ENCODE data around the gene AGA.

Gene AGA

DNA sequence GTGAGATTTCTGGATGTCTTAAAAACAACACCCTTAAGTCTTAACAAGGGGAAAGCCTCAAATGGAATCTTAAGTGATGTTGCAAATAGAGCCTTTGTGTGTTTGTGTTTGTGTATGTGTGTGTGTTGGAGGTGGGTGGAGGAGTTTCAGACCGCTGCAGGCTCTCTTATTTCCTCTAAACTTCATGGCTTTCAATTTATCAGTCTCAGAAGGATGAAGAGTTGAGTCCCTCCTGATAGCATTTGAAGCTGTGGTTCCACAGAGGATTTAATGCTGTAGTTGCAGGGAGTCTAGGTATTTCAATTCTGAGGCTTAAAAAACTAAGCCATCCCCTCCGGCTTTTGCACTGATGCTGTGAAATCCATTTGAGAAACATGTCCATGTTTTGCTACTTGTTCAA lies 4.3 kb upstream of the AGA start:
- no peak for DNase-seq

DNA sequence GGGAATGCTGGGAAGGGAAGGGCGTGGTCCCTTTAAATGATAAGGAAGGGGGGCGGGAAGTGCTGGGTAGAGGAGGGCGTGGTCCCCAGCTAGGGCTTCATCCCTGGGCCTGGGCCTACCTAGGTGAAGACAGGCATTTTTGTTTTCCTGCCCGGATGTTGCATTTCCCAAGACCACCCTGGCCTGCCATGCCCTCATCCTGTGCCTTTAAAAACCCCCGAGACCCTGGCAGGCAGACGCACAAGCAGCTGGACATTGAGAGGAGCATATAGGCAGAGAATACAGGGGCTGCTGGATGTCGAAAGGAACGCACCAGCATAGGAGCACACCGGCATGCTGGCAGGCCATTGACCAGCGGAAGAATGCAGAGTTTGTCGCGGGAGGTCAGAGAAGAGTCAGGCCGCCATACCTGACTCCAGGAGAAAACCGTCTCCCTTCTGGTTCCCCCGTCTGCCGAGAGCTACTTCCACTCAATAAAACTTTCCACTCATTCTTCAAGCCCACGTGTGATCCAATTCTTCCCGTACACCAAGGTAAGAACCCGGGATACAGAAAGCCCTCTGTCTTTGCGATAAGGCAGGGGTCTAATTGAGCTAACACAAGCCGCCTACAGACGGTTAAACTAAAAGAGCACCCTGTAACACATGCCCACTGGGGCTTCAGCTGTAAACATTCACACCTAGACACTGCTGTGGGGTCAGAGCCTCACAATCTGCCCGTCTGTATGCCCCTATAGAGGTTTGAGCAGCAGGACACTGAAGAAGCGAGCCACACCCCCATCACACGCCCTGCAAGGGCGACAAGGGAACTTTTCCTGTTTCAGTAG lies 2.9 kb upstream of the AGA start:
- no peak for DNase-seq

DNA sequence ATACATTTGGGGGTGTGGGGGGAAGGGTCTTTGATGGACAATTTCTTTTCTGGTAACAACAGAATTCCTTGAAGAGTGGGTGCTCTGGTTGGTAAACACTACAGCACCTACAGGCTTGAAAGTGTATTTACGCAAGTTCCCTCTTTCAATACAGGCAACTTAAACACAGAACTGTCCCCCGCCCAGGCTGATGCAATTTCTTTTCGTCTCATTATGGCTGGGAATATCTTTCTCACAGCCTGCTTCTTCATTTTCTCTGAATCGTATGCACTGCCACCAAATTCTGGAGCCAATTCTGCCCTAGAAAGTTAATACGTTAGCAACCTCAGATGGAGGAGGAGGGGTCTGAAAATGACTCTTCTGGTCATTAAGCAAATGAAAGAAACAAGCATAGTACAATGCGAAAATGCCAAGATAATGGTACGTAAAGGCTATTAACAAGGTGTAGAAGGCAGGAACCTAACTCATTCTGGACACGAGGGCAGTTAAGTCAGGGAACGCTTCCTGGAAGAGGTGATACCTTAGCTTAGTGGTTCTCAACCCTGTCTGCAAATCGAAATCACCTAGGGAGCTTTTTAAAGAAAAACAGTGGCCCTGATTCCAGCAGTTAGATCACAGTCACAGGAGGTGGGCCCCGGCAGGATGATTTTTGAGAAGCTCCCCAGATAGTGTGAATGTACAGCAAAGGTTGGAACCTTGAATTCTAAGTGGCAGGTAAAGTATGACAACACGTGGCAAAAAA lies 1.0 kb downstream of the AGA start:
- DNase-seq: no peak

DNA sequence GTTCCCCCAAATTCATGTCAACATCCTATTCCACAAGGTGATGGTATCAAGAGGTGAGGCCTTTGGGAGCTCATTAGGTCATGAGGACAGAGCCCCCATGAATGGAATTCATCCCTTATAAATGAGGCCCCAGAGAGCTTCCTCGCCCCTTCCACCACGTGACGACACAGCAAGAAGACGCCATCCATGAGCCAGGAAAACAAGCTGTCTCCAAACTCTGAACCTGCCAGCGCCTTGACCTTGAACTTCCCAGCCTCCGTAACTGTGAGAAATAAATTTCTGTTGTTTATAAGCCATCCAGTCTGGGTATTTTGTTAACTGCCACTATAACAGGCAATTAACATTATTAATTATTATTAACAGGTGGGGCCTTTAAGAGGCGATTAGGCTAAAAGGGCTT lies 5.8 kb downstream of the AGA start:
- DNase-seq: no peak

DNA sequence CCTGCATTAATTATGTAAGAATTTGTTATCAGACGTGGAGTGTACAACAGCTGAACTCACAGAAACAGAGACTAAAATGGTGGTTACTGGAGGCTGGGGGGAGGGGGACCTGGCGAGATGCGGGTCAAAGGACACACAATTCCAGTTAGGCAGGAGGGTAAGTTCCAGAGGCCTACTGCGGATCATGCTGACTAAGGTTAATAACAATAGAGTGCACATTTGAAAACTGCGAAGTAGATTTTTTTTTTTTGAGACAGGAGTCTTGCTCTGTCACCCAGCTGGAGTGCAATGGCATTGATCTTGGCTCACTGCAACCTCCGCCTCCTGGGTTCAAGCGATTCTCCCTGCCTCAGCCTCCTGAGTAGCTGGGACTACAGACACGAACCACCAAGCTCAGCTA lies 7.6 kb downstream of the AGA start:
- DNase-seq: no peak

DNA sequence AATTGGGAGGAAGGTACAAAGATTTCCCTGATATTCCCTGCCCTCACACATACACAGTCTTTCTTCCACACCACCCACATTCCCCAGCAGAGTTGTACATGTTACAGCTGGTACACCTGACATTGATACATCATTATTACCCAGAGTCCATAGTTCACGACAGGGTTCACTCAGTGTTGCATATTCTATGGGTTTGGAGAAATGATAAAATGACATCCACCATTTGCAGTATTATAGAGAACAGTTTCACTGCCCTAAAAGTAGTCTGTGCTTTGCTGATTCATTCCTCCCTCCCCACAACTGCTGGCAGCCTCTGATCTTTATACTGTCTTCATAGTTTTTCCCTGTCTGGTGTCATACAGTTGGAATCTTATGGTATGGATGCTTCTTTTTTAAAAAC lies 15.0 kb downstream of the AGA start:
- DNase-seq: no peak

DNA sequence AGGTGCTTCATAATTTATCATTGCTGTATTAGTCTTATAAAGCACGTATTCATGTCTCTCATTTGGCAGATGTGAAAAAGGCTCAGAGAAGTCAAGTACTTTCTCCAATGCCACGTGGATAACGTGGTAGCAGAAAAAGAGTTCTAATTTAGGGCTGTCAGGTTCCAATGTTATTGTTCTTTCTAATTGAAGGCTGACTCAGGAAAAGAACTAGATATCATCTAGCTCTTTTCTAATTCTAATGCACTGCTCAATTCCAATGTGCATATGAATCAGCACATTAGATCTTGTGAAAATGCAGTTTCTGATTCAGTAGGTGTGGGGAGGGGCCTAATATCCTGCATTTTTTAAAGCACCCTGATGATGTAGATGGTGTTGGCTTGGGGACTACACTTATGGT lies 22.8 kb downstream of the AGA start:
- no peak for DNase-seq

DNA sequence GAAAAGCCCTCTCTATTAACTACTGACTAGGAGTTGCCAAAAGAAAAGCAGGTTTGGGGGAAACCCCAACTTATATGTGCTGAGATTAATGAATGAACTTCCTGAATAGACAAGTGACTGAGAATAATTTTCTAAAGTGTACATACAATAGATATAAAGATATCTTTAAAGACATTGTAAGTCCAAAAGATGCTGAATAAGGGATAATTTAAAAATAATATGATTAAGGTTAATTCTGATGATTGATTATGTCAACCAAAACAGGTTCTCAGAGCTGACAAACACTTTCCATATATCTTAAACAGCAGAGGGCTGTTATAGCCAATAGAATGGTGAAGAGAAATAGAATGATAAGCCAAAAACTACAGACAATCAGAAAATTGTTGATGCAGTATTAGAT lies 28.6 kb downstream of the AGA start:
- no peak for DNase-seq

DNA sequence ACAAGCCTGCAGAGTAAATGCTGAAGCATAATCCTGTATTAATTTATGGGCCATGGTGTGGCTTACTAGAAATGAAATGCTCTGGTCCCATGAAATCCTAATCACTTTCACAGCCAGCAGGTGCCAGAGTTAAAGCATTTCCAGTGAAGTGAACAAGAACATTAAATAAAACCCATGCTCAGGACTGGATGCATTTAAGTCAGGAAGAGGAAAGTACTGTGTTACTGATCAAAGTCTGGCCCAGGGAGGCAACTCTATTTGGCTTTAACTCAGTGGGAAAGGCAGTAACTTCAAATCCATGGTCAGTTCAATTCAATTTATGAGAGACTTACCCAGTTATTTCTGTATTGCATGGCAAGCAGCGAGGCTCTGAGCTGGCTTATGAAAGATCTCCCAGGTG lies 29.2 kb downstream of the AGA start:
- no peak for DNase-seq

DNA sequence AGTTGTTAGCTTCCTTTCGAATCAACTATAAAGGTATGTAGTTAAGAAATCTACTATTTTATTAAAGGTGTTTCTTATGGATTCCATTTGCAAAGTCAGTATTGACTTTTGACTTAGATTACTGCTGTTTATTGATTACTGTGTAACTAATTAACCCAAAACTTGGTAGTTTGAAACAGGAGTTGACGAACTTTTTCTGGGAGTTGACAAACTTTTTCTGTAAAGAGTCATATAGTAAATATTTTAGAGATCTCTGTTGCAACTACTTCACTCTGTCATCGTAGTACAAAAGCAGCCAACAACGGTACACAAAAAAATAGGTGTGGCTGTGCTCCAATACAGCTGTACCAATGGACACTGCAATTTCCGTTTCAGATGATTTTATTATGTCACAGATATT lies 30.2 kb downstream of the AGA start:
- no peak for DNase-seq

DNA sequence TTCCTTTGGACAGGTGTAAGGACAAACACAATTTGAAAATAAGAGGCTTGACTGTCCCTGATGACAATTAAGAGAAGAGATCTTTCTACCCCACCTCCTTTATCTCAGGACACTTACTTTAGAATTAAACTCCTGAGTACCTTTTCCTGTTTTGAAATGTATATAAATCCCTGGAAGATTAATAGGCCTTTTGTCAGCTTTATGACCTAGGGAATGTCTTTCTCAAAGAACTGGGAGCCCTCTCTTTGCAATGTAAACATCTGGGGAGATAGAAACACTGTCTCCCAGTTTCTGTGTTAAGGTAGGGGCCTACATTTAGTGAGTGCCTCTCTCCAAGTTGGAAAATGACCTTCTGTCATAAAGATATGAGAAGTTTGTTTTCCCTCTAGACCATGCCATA lies 31.7 kb downstream of the AGA start:
- no peak for DNase-seq

DNA sequence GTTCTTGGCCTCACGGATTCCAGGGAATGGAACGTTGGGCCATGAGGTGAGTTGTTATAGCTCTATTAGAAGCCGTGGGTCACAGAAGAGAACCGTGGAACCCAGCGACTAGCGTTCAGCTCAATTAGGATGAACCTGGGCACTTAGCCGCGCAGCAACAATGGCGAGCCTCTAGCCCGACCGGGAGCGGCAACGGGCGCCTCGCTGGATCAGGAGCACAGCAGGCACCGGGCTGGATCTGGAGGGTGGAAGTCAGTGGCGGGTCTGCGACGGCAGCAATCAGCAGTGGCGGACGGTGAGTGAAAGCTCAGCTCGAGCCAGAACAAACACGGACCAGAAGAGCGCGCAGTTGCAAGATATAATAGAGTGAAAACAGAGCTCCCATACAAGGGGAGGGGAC lies 34.2 kb downstream of the AGA start:
- DNase-seq: no peak

DNA sequence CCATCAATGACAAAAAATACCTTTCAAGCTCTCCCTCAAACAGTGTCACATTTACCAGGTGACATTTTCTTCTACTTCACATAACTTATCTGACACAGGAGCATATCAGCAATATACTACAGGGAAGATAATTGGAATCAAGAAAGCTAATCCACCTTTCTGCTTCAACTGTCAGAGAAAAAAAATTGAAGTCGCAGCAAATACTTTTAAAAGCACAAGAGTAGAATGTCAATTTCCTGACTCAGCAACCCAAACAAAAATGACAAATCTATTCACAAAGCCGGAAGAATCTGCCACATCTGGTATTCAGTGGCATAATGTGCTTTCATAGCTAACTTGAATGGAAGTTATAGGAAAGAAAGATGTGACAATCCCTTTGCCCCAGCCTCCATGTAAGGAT lies 36.7 kb downstream of the AGA start:
- DNase-seq: no peak

DNA sequence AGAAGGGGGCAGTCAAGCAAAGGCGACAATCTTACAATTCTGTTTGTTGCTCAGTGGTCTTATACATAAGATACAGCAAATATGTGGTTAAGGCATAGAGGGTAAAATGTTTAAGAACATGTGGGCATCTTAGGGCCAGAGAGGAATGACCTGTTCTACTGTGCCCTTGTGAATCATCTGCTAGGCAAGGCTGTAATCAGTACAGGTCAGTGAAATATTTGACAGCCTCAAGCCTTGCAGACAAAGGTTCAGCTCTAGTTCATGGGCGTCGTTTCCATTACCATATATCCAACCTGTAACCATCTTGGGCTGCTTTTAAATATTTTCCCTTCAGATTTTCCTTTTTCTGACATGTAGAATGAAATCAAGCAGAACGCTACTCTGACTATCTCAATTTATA lies 37.3 kb downstream of the AGA start:
- DNase-seq: no peak

DNA sequence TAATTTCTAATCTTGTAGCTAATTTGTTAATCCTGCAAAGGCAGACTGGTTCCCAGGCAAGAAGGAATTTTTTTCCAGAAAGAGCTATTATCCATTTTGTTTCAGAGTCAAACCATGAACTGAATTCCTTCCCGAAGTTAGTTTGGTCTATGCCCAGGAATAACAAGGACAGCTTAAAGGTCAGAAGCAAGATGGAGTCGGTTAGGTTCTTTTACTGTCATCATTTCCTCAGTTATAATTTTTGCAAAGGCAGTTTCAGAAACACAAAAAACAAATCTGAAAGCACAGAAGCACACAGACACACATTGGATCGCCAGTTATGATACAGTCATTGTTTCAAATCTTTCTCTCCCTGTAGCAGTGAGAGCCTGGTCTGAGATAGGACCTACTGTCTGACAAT lies 37.9 kb downstream of the AGA start:
- DNase-seq: no peak

DNA sequence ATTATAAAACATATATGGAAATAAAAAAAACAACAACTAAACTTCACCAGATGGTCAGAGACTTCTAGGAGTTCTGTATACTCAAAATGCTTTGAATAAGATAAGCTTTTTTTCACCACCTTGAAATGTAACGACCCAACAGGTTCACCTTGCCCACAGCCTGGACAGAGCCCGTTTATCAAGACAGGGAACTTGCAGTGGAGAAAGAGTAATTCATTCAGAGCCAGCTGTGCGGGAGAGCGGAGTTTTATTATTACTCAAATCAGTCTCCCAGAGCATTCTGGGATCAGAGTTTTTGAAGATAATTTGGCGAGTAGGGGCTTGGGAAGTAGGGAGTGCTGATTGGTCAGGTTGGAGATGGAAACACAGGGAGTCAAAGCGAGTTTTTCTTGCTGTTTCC lies 38.5 kb downstream of the AGA start:
- no peak for DNase-seq

DNA sequence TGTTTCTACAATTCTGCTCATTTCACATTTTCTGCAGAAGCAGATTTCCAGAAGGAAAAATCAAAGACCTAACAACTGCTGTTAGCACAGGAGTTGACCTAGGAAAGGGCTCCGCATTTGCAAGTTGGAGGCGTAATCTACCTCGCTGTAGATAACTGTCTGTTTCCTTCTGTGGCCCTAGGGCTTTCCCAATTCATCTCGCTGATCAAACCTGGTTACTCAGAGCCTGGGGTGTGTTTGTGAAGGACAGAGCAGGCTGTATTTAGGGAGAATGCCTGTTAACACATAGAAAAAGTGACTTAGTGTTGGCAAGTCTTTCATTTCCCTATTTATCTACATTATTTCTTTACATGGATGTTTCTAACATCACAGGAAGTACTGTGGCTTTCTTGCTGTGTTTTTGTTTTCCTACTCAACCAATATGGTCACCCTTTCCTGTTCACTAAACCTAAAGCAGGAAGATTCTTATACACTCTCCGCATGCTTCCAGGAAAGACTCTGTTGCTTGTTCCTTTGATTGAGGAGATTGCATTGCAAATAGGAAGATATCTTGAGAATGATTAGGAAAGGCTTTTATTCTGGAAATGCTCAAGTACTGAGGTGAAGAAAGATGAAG lies 40.5 kb downstream of the AGA start:
- no peak for DNase-seq

DNA sequence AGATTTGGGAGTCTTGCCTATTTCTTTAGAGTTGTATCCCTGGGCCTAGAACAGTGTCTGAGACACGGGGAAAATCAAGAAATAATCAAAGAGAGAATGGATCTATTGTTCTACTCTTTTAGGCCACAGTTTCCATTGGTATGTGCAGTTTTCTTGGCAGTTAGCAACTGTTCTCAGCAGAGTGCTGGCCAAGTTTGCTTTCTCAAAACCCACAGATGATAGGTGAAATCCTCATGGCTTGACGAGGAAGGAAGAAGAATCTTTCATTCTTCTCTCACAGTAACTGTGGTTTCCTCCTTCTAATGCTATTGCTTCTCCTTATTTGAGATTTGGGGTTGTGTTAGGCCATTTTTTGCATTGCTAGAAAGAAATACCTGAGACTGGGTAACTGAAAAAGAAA lies 42.2 kb downstream of the AGA start:
- no peak for DNase-seq

DNA sequence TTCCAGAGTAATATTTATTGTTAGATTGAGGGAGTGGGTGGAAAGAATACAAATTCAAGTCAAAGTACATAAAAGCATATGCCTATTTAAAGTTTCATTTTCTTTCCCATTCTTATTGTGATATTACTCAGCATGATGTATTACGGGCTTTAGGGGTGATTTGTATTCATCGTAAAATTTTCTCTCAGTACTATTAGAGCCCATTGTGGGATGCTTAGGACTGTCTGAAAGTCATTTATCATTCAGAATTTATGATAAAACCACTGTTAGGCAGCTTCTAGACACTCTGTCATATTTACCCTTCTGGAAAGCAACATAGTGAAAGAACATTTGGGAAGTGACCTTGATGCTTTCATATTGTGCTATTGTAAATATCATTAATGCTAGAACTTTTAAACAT lies 45.9 kb downstream of the AGA start:
- DNase-seq: no peak

DNA sequence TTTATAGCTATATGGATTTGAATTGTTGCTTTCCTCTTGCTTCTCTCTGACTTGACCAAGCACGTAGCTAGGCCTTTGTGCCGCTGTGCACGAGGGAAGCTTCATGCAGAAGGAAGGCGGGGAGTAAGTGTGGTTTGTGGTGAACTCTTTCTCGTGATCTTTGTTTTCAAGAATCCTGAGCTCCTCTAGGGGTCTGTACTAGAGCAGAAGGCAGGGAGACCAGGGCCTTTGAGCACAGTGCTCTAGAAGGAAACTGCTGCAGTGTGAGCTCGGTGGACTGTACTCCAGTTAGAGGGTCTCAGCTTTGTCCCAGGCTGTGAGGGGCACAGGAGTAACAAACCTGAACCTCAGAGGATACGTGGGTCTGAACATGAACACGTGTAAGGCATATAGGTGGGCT lies 49.0 kb downstream of the AGA start:
- DNase-seq: no peak

DNA sequence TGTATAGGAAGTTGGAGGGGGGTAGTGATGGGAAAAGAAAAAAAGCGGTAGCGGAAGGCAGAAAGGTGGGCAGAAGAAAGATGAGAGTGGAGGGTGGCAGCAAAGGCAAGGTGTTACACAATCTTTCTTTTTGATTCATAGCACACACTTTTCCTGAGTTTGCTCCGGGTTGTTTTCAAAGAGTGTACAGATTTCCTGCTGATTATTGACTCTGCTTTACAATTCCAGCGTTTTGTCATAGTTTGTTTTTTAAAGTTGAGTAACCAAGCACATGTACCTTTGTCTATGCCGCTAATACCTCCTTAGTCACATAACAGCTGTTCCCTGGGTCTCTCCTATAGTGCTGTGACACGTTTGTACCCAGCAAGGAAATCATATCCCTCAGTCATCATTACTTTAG lies 50.3 kb downstream of the AGA start:
- DNase-seq: no peak

DNA sequence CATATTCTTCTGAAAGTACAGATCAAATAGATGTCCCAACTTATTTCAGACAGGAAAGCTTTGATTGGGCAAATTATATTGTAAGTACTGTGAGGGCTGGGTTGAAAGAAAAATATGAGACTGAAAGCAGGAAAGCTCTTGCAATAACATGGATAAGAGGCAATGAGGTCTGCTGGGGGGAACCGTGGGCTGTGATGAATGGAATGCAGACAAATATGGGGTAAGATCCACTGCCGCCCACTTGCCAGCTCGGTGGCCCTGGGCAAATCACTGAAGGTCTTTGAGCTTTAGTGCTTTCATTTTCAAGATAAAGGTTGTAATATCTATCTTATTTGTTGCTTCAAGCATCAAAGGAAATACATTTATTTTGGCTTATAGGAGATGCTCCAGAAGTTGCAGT lies 51.0 kb downstream of the AGA start:
- no peak for DNase-seq

DNA sequence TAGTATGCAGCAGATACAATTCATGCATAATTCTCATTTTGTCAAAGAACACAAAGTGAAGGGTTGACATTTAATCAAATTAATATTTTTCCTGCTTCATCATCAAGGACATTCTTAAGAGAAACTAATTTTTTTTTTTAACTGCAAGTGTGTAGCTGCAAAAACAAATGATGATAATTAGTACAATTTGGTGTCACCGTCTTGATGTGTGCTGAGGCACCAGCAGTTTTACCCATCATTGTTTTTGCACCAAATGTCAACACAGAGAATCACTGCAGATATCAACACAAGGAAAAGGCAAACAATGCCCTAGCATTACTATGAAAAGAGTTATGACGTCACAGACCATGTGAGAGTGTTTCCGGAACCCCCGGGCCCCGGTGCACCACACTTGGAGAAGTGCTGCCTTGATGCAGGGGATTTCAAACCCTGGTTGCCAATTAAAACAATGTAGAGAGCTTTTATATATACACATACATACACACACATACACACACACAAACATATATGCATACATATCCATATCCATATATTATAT lies 55.9 kb downstream of the AGA start:
- DNase-seq: no peak

All from NCI-H187 (cell line).